Measurements from ENCODE around the gene CRIP3. TPM values are rescaled to one million over a fixed set of nuclear protein-coding genes. Genes with fewer than 3 reads are reported as not detected.

The CRIP3 gene
- total and polyA plus RNA-seq, 2 of the 13 experiments (the other 11 are each of a cell fraction or from before 2014, with no cell fraction given), result 6.3 to 9.3 TPM

- TF ChIP-seq ARID5B (CRISPR knock-in tag; IDR thresholded peaks at IDR 0.05), result peak; percentile 31; the same call in 1 of the 2 replicates
- no peak for TF ChIP-seq ATF7-NPFF (CRISPR knock-in tag; IDR thresholded peaks at IDR 0.05; ENCODE audit: low read depth)
- no peak for TF ChIP-seq TBP (CRISPR knock-in tag; IDR thresholded peaks at IDR 0.05)
- no peak for TF ChIP-seq SMAD3 (CRISPR knock-in tag; IDR thresholded peaks at IDR 0.05)
- TF ChIP-seq, protein P1, sequence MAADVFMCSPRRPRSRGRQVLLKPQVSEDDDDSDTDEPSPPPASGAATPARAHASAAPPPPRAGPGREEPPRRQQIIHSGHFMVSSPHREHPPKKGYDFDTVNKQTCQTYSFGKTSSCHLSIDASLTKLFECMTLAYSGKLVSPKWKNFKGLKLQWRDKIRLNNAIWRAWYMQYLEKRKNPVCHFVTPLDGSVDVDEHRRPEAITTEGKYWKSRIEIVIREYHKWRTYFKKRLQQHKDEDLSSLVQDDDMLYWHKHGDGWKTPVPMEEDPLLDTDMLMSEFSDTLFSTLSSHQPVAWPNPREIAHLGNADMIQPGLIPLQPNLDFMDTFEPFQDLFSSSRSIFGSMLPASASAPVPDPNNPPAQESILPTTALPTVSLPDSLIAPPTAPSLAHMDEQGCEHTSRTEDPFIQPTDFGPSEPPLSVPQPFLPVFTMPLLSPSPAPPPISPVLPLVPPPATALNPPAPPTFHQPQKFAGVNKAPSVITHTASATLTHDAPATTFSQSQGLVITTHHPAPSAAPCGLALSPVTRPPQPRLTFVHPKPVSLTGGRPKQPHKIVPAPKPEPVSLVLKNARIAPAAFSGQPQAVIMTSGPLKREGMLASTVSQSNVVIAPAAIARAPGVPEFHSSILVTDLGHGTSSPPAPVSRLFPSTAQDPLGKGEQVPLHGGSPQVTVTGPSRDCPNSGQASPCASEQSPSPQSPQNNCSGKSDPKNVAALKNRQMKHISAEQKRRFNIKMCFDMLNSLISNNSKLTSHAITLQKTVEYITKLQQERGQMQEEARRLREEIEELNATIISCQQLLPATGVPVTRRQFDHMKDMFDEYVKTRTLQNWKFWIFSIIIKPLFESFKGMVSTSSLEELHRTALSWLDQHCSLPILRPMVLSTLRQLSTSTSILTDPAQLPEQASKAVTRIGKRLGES (CRISPR knock-in tag; IDR thresholded peaks at IDR 0.05; ENCODE audit: borderline replicate concordance), result no peak
- TF ChIP-seq ADNP (CRISPR knock-in tag; IDR thresholded peaks at IDR 0.05), result no peak
- TF ChIP-seq SMC3 (IDR thresholded peaks at IDR 0.05; ENCODE audit: low read length), result no peak
- no peak for TF ChIP-seq TFDP2 (CRISPR knock-in tag; IDR thresholded peaks at IDR 0.05)
- TF ChIP-seq, protein P2, sequence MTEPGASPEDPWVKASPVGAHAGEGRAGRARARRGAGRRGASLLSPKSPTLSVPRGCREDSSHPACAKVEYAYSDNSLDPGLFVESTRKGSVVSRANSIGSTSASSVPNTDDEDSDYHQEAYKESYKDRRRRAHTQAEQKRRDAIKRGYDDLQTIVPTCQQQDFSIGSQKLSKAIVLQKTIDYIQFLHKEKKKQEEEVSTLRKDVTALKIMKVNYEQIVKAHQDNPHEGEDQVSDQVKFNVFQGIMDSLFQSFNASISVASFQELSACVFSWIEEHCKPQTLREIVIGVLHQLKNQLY (CRISPR knock-in tag; IDR thresholded peaks at IDR 0.05), result no peak
- TF ChIP-seq ZNF3 (CRISPR knock-in tag; IDR thresholded peaks at IDR 0.05), result no peak
- TF ChIP-seq PHF5A (CRISPR knock-in tag; IDR thresholded peaks at IDR 0.05; ENCODE audit: low read depth, unreplicated experiment), result no peak
- TF ChIP-seq ZNF589 (CRISPR knock-in tag; conservative IDR thresholded peaks at IDR 0.05), result 0 out of 2 replicates have a peak, but pooled peaks have one; percentile 20
- 0 out of 2 replicates have a peak, but pooled peaks have one; percentile 36 for TF ChIP-seq ZNF547 (CRISPR knock-in tag; IDR thresholded peaks at IDR 0.05)
- TF ChIP-seq ZBTB3 (CRISPR knock-in tag; IDR thresholded peaks at IDR 0.05; ENCODE audit: borderline replicate concordance, low read depth), result no peak
- no peak; the same call in 1 of the 2 replicates for TF ChIP-seq FOXA3 (CRISPR knock-in tag; IDR thresholded peaks at IDR 0.05)
- TF ChIP-seq, protein P3, sequence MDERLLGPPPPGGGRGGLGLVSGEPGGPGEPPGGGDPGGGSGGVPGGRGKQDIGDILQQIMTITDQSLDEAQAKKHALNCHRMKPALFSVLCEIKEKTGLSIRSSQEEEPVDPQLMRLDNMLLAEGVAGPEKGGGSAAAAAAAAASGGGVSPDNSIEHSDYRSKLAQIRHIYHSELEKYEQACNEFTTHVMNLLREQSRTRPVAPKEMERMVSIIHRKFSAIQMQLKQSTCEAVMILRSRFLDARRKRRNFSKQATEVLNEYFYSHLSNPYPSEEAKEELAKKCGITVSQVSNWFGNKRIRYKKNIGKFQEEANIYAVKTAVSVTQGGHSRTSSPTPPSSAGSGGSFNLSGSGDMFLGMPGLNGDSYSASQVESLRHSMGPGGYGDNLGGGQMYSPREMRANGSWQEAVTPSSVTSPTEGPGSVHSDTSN (CRISPR knock-in tag; IDR thresholded peaks at IDR 0.05), result no peak
- TF ChIP-seq SPEN (CRISPR knock-in tag; IDR thresholded peaks at IDR 0.05; ENCODE audit: low read depth), result no peak
- no peak for TF ChIP-seq ZNF367 (CRISPR knock-in tag; IDR thresholded peaks at IDR 0.05; ENCODE audit: borderline replicate concordance)
- no peak for TF ChIP-seq GZF1 (CRISPR knock-in tag; IDR thresholded peaks at IDR 0.05)
- no peak for TF ChIP-seq HNRNPUL1 (IDR thresholded peaks at IDR 0.05; ENCODE audit: low read depth, low read length)
Observed at GRCh38 chr6:43287717-43288679, 20.6 kb downstream of the CRIP3 start (continued).
